CD4-positive, alpha-beta T cell treated with Interleukin-1 beta for 1 hour (primary cell): ENCODE measurements around the gene RASGRP2.

Experiments
- DNase-seq, 2 donors: peaks; one replicate each; pipeline ENCODE4 v3.0.0-alpha.2; 2020 to 2022

The RASGRP2 gene

GRCh38 chr11:64694026-64694755, 49.8 kb downstream of the RASGRP2 start:
- DNase-seq = no peak

- no peak for DNase-seq
Measured at GRCh38 chr11:64692764-64693331, 51.1 kb downstream of the RASGRP2 start.

GRCh38 chr11:64691543-64691942, 52.4 kb downstream of the RASGRP2 start:
- DNase-seq = no peak

GRCh38 chr11:64690235-64690634, 53.7 kb downstream of the RASGRP2 start:
- no peak for DNase-seq

- DNase-seq = peak; percentile 90
Measured at GRCh38 chr11:64688534-64688982, 55.4 kb downstream of the RASGRP2 start.

GRCh38 chr11:64687643-64688533, 56.1 kb downstream of the RASGRP2 start:
- DNase-seq = no peak

- no peak for DNase-seq
Measured at GRCh38 chr11:64687204-64687603, 56.7 kb downstream of the RASGRP2 start.

GRCh38 chr11:64686466-64687170, 57.3 kb downstream of the RASGRP2 start:
- no peak for DNase-seq

GRCh38 chr11:64685536-64685935, 58.4 kb downstream of the RASGRP2 start:
- DNase-seq = no peak

- DNase-seq = no peak
Measured at GRCh38 chr11:64684357-64684756, 59.6 kb downstream of the RASGRP2 start.

- no peak for DNase-seq
Measured at GRCh38 chr11:64681171-64681570, 62.8 kb downstream of the RASGRP2 start.

GRCh38 chr11:64679846-64680245, 64.1 kb downstream of the RASGRP2 start:
- DNase-seq = no peak

- no peak for DNase-seq
Measured at GRCh38 chr11:64677441-64678023, 66.4 kb downstream of the RASGRP2 start.
